GM08714 (cell line): Measurements from ENCODE around the gene MBD1.
"Not testable (repeated sequence)": the region's sequence is repeated elsewhere in the genome, so short reads cannot be mapped to it uniquely, and the experiment has no call there.

Experiments
- H3K4me3 ChIP-seq: fragments of 200-500 bp; sonication (Bioruptor generic); 2 replicates; pipeline ENCODE4 v1.5.1; 2014; ENCODE audit warnings: mild to moderate bottlenecking, low read length, inconsistent platforms
- ZNF274 ChIP-seq: IDR thresholded peaks from 2 replicates; pipeline ENCODE4 v1.6.1; 2012; ENCODE audit warnings: mild to moderate bottlenecking, low read depth, low read length

Gene MBD1

GRCh38 chr18:50273203-50274043 lies 7.9 kb downstream of the MBD1 start:
- TF ChIP-seq ZNF274 = no peak
- H3K4me3 ChIP-seq = no peak overlapping the region

DNA sequence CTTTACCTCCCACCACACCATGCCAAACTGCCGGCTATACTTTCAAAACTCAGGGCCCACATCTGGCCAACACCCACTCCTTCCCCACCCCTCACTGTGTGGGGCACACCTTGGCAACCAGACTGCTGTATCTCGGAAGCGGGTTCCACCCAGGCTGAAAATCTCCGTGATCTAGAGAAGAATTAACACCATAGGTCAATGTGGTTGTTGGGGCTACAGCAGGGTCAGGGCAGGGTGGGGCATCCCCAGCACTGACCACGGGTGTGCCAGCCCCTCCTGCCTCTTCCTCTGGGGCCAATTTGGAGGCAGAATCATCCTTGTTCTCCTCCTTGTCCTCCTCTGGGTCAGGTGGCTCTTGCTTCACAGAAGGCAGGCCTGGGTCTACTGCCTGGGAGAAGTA lies 8.8 kb downstream of the MBD1 start:
- no peak overlapping the region for H3K4me3 ChIP-seq
- no peak for TF ChIP-seq ZNF274

DNA sequence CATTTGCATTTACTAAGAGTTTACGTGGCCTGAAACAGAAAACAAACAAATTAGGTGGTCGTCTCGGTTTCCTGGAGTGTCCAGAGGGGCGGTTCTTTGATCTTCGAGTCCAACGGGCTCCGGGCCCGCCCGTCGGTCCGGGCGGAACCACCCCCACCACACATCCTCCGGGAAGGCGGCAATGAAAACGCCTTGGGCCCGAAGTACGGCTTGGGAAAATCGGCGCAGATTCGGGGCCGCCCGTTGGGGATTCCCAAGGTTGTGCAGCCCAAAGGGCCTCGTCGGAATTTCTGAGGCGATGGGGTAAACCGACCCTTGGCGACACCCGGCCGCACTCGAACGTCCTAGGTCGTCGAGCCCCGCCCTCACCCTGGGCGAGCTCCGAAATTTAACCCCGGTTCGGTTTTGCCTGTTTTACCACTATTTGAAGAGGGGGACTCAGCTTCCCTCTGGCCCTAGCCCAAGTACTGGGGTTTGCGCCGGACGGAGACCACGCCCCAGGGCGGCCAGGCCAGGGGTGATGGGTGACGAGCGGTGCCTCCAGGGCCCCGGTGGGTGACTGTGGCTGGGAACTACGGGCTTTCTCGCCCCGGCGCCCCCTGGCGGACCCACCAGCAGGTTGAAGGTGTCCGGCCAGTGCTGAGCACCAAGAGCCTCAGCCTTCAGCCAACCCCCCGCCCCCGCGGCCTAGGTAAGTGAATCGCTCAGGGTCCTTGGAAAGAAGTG lies 13.1 kb downstream of the MBD1 start:
- TF ChIP-seq ZNF274 = no peak
- H3K4me3 ChIP-seq = peak overlapping the region; percentile 51; the same call in 1 of the 2 replicates

- peak within 1 kb of the TSS; percentile 46; the same call in 1 of the 2 replicates for H3K4me3 ChIP-seq
- TF ChIP-seq ZNF274 = no peak
Measured at GRCh38 chr18:50266248-50266704, 15.0 kb downstream of the MBD1 start, which contains the start of gene CFAP53. Gene CFAP53 (minus strand): TSS chr18:50266495. CDS start chr18:50266404, 91 bp downstream.

- TF ChIP-seq ZNF274 = no peak
- H3K4me3 ChIP-seq = no peak overlapping the region
Measured at GRCh38 chr18:50262977-50263376, 18.3 kb downstream of the MBD1 start.

DNA sequence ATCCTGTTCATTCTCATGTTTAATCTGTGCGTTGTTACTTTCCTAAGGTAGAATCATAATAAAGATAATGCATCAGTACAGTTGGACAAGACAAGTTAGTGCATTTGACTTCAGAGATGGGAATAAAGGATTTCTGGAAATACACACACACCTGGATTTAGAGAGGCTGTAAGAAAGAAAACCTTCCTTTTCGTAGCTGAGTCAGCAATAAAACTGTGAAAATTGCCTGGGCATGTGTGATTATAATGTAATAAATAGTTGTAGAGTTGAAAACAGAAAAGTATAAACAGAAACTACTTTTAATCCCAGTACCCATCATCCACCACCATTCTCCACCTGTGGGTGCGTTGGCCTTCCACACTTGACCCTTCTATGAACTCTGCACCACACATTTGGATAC lies 30.4 kb downstream of the MBD1 start:
- H3K4me3 ChIP-seq = no peak overlapping the region
- TF ChIP-seq ZNF274 = no peak

DNA sequence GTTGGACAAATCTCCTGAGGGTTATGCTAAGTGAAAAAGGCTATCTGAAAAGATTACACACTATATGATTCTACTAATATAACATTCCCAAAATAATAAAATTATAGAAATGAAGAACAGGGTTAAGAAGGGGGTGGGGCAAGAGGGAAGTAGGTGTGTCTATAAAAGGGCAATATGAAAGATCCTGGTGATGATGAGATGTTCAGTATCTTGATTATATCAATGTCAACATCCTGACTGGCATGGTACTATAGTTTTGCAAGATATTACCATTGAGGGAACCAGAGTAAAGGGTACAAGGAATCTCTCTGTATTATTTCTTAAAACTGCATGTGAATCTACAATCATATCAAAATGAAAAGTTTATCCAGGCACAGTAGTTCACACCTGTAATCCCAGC lies 31.7 kb downstream of the MBD1 start:
- no peak overlapping the region for H3K4me3 ChIP-seq
- no peak for TF ChIP-seq ZNF274

GRCh38 chr18:50247561-50247960 lies 33.8 kb downstream of the MBD1 start:
- no peak for TF ChIP-seq ZNF274
- no peak overlapping the region for H3K4me3 ChIP-seq

GRCh38 chr18:50241768-50242167 lies 39.6 kb downstream of the MBD1 start:
- H3K4me3 ChIP-seq = not testable (repeated sequence)

GRCh38 chr18:50240080-50240563 lies 41.2 kb downstream of the MBD1 start:
- no peak overlapping the region for H3K4me3 ChIP-seq
- TF ChIP-seq ZNF274 = no peak

DNA sequence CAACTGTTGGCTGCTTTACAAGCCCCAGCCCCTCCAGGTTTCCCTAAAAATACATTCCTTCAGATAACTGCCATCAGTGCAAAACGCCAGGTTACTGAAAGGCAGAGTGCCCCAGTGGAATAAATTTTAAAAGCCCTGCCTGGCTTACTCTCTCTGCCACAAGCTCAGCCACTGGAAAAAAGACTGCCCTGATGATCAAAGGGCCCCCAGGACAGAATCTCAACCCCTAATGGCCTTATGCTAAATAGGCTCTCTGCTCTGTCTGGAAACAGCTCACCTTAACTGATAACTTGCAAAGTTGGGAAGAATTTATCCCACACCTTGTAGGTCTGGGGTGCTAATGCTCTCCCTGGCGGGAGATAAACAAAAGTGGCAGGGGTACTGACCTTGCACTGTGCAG lies 48.9 kb downstream of the MBD1 start:
- TF ChIP-seq ZNF274 = no peak
- no peak overlapping the region for H3K4me3 ChIP-seq

DNA sequence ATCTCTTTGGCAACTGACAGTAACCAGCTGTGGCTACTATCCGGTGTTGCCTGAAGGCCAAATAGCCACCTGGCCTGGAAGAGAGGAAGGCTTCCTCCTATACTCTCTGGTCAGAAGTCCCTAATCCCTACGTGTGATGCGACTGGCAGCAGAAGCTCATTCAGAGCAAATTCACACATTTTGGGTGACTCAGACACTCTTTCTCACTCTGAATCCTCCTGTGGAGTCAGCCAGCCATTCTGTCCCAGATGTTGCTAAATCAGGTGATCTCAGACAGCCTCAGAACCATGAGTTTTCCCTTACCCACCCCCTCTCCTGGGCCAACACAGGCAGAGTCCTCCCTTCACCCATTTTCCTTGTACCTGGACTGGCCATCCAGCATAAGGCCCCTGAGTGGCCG lies 49.7 kb downstream of the MBD1 start:
- H3K4me3 ChIP-seq = no peak overlapping the region
- TF ChIP-seq ZNF274 = no peak

GRCh38 chr18:50220249-50220648 lies 61.1 kb downstream of the MBD1 start:
- not testable (repeated sequence) for H3K4me3 ChIP-seq
